Measurements from ENCODE around the gene UBE2I. TPM values are rescaled to one million over a fixed set of nuclear protein-coding genes. Genes with fewer than 3 reads are reported as not detected.

Gene UBE2I
- total RNA-seq, 2 donors from 2014 or later = 68.2 to 76.1 TPM

GRCh38 chr16:1282324-1282973 is 27.0 kb upstream of the UBE2I start:
- H3K36me3 ChIP-seq = no peaks in the 10 kb centered on the region
- no peak overlapping the region for H3K4me3 ChIP-seq
- TF ChIP-seq CTCF (IDR thresholded peaks at IDR 0.05) = no peak
- DNase-seq (ENCODE audit: low spot score) (no peak), ATAC-seq (ENCODE audit: insufficient number of reproducible peaks, low FRiP score, low read depth) (no peak)
- no peak overlapping the region for H3K27ac ChIP-seq
- no peaks in the 10 kb centered on the region for H3K9me3 ChIP-seq
- H3K4me1 ChIP-seq (ENCODE audit: control insufficient read depth in 1 of 2, low read depth in 2 of 2) = no peaks in the 10 kb centered on the region
- no peaks in the 10 kb centered on the region for H3K27me3 ChIP-seq (replicated peaks; ENCODE audit: insufficient read depth)

- H3K27ac ChIP-seq = no peak overlapping the region
- DNase-seq (ENCODE audit: low spot score) = no peak
- no peak overlapping the region for H3K4me3 ChIP-seq
- ATAC-seq (ENCODE audit: insufficient number of reproducible peaks, low FRiP score, low read depth) = no peak
- no peaks in the 10 kb centered on the region for H3K4me1 ChIP-seq (ENCODE audit: control insufficient read depth in 1 of 2, low read depth in 2 of 2)
- no peak for TF ChIP-seq CTCF (IDR thresholded peaks at IDR 0.05)
- no peaks in the 10 kb centered on the region for H3K36me3 ChIP-seq
- H3K27me3 ChIP-seq (replicated peaks; ENCODE audit: insufficient read depth) = no peaks in the 10 kb centered on the region
- H3K9me3 ChIP-seq = no peaks in the 10 kb centered on the region
Observed at GRCh38 chr16:1283296-1283695, 26.1 kb upstream of the UBE2I start.

- H3K36me3 ChIP-seq = no peaks in the 10 kb centered on the region
- TF ChIP-seq CTCF (IDR thresholded peaks at IDR 0.05) = no peak
- DNase-seq (ENCODE audit: low spot score) (no peak), ATAC-seq (ENCODE audit: insufficient number of reproducible peaks, low FRiP score, low read depth) (no peak)
- H3K9me3 ChIP-seq = no peaks in the 10 kb centered on the region
- H3K4me1 ChIP-seq (ENCODE audit: control insufficient read depth in 1 of 2, low read depth in 2 of 2) = no peaks in the 10 kb centered on the region
- no peak overlapping the region for H3K4me3 ChIP-seq
- no peaks in the 10 kb centered on the region for H3K27me3 ChIP-seq (replicated peaks; ENCODE audit: insufficient read depth)
- no peak overlapping the region for H3K27ac ChIP-seq
Observed at GRCh38 chr16:1283996-1284616, 25.3 kb upstream of the UBE2I start.

- no peaks in the 10 kb centered on the region for H3K4me1 ChIP-seq (ENCODE audit: control insufficient read depth in 1 of 2, low read depth in 2 of 2)
- no peak for DNase-seq (ENCODE audit: low spot score)
- H3K9me3 ChIP-seq = no peaks in the 10 kb centered on the region
- no peaks in the 10 kb centered on the region for H3K36me3 ChIP-seq
- no peak for ATAC-seq (ENCODE audit: insufficient number of reproducible peaks, low FRiP score, low read depth)
- no peaks in the 10 kb centered on the region for H3K27me3 ChIP-seq (replicated peaks; ENCODE audit: insufficient read depth)
- H3K27ac ChIP-seq = no peak overlapping the region
- no peak for TF ChIP-seq CTCF (IDR thresholded peaks at IDR 0.05)
- H3K4me3 ChIP-seq = no peak overlapping the region
Observed at GRCh38 chr16:1285669-1286512, 23.5 kb upstream of the UBE2I start.

GRCh38 chr16:1286513-1287094 is 22.8 kb upstream of the UBE2I start:
- ATAC-seq (ENCODE audit: insufficient number of reproducible peaks, low FRiP score, low read depth) (no peak), DNase-seq (ENCODE audit: low spot score) (no peak)
- Histone ChIP-seq H3K36me3 (no peaks in the 10 kb centered on the region), H3K4me3 (no peak overlapping the region), H3K9me3 (no peaks in the 10 kb centered on the region), H3K27me3 (replicated peaks; ENCODE audit: insufficient read depth) (peaks cover 3% of the 10 kb centered on the region), H3K4me1 (ENCODE audit: control insufficient read depth in 1 of 2, low read depth in 2 of 2) (no peaks in the 10 kb centered on the region), H3K27ac (no peak overlapping the region)
- TF ChIP-seq CTCF (IDR thresholded peaks at IDR 0.05) = no peak

Data from thoracic aorta (tissue), 2 donors.